B cell (primary cell): ENCODE measurements around the gene MPZL1. TPM values are rescaled to one million over a fixed set of nuclear protein-coding genes. Genes with fewer than 3 reads are reported as not detected.

Experiments used
- ATAC-seq: fragments of 200-7000 bp; cut with Tn5 transposase; one replicate; pipeline ENCODE4 v1.10.0; 2021; ENCODE audit warnings: low read depth, mild to moderate bottlenecking, moderate number of reproducible peaks, moderate library complexity
- CTCF ChIA-PET: fragments of 350-600 bp; sonication (Branson Sonifier 250); formaldehyde crosslinking; loops from one replicate; lab custom pipeline; 2021; ENCODE audit warnings: antibody characterized with exemption, inconsistent platforms; lab: Charles Lee
- POLR2A ChIA-PET: fragments of 350-600 bp; sonication (Branson Sonifier 250); formaldehyde crosslinking; loops from one replicate; lab custom pipeline; 2021; ENCODE audit warnings: antibody characterized with exemption; lab: Charles Lee
- DNase-seq: peaks from one replicate; pipeline ENCODE4 v3.0.0; 2013
- H2AFZ ChIP-seq: 2 replicates; pipeline ENCODE4 v1.6.1; 2012; ENCODE audit warnings: mild to moderate bottlenecking, low read depth, low read length; ENCODE audit not compliant: insufficient read depth, poor library complexity, severe bottlenecking
- H3K27ac ChIP-seq, 2 donors: 1 replicate in 1 of 2; 2 replicates in 1 of 2; pipeline ENCODE4 v1.5.1; 2012 to 2013; ENCODE audit warnings: low read length in 2 of 2, mild to moderate bottlenecking in 2 of 2, moderate library complexity in 1 of 2
- H3K27me3 ChIP-seq, 4 experiments: fragments of 200-600 bp in 1 of 4; sonication (generic) in 1 of 4; replicated peaks in 1 of 4; 1 replicate in 2 of 4; 2 replicates in 2 of 4; pipeline versions ENCODE4 v1.6.1 to v1.7.0; 2013 to 2016; ENCODE audit warnings: low read length in 3 of 4, mild to moderate bottlenecking in 2 of 4, mixed read lengths in 1 of 4, moderate library complexity in 1 of 4; ENCODE audit not compliant: insufficient read depth in 4 of 4, control insufficient read depth in 3 of 4; ENCODE audit errors: control extremely low read depth in 1 of 4
- H3K36me3 ChIP-seq, 2 experiments: replicated peaks in 1 of 2; 1 replicate in 1 of 2; 2 replicates in 1 of 2; pipeline versions ENCODE4 v1.6.1 to v1.7.1; 2013; ENCODE audit warnings: low read length in 1 of 2; ENCODE audit not compliant: insufficient read depth in 2 of 2, control insufficient read depth in 1 of 2; ENCODE audit errors: control extremely low read depth in 1 of 2, extremely low read depth in 1 of 2
- H3K4me1 ChIP-seq, 2 donors: fragments of 200-600 bp in 1 of 2; sonication (generic) in 1 of 2; 1 replicate in 1 of 2; 2 replicates in 1 of 2; pipeline versions ENCODE4 v1.5.1 to v1.6.1; 2013 to 2017; ENCODE audit warnings: low read length in 2 of 2; ENCODE audit not compliant: control insufficient read depth in 2 of 2, insufficient read depth in 2 of 2
- H3K4me2 ChIP-seq: replicated peaks from 2 replicates; pipeline ENCODE3; 2012; ENCODE audit warnings: mild to moderate bottlenecking, low read depth, low read length; ENCODE audit not compliant: poor library complexity, severe bottlenecking
- H3K4me3 ChIP-seq, 5 experiments: fragments of 200-600 bp in 1 of 5; sonication (generic) in 1 of 5; 1 replicate in 3 of 5; 2 replicates in 2 of 5; pipeline versions ENCODE4 v1.5.1 to v1.7.0; 2011 to 2016; ENCODE audit warnings: low read length in 4 of 5, mild to moderate bottlenecking in 4 of 5, low read depth in 2 of 5, control low read depth in 1 of 5, moderate library complexity in 1 of 5; ENCODE audit not compliant: insufficient read depth in 1 of 5; ENCODE audit errors: control extremely low read depth in 1 of 5, extremely low read depth in 1 of 5
- H3K79me2 ChIP-seq: fragments of 200-600 bp; sonication (generic); one replicate; pipeline ENCODE4 v1.6.0; 2016; ENCODE audit warnings: low read length; ENCODE audit not compliant: control insufficient read depth, insufficient read depth
- H3K9ac ChIP-seq: fragments of 200-600 bp; sonication (generic); 2 replicates; pipeline ENCODE4 v1.6.1; 2017; ENCODE audit warnings: mild to moderate bottlenecking, low read length, moderate library complexity
- H3K9me3 ChIP-seq, 3 donors: one replicate each; pipeline versions ENCODE4 v1.6.1 to v1.7.1; 2013; ENCODE audit warnings: low read length in 2 of 3; ENCODE audit not compliant: control insufficient read depth in 2 of 3, insufficient read depth in 1 of 3; ENCODE audit errors: control extremely low read depth in 1 of 3
- H4K20me1 ChIP-seq: 2 replicates; pipeline ENCODE4 v1.6.0; 2012; ENCODE audit warnings: mild to moderate bottlenecking, low read length; ENCODE audit not compliant: insufficient read depth, control insufficient read depth, poor library complexity, severe bottlenecking
- H3K27ac Mint-ChIP-seq: one replicate; pipeline ENCODE4 v1.8.0; 2021; ENCODE audit warnings: mixed read lengths
- H3K27me3 Mint-ChIP-seq: one replicate; pipeline ENCODE4 v1.8.0; 2021; ENCODE audit warnings: mixed read lengths
- H3K4me1 Mint-ChIP-seq: one replicate; pipeline ENCODE4 v1.8.0; 2021; ENCODE audit warnings: mixed read lengths
- H3K4me3 Mint-ChIP-seq: one replicate; pipeline ENCODE4 v1.8.0; 2021; ENCODE audit warnings: mixed read lengths
- H3K9me3 Mint-ChIP-seq: one replicate; pipeline ENCODE4 v1.8.0; 2022; ENCODE audit warnings: mixed read lengths; ENCODE audit not compliant: insufficient read depth
- CTCF ChIP-seq: fragments of 200-600 bp; IDR thresholded peaks from one replicate; pipeline ENCODE4 v1.8.0; 2022; ENCODE audit warnings: antibody characterized with exemption, mild to moderate bottlenecking
- EZH2 ChIP-seq: IDR thresholded peaks from 2 replicates; pipeline ENCODE4 v1.6.1; 2012; ENCODE audit warnings: borderline replicate concordance, low read depth, mild to moderate bottlenecking, moderate library complexity, low read length; ENCODE audit not compliant: insufficient read depth, poor library complexity, severe bottlenecking
- WGBS: methylation state at CpG from one replicate; pipeline ENCODE4 v1.1.5; 2013; ENCODE audit warnings: missing lambda C conversion rate; ENCODE audit not compliant: insufficient coverage; 5-methylcytosine and 5-hydroxymethylcytosine counted together
- intact Hi-C: fragments of 100-400 bp; cut with micrococcal nuclease; formaldehyde crosslinking; loops from one replicate; pipeline ENCODE4 v1.10.0; 2022
- polyA plus RNA-seq: library from polyadenylated mRNA; depleted of rRNA; stranded (reverse); fragments of >200 nt; gene quantifications from 2 replicates; pipeline ENCODE4 v1.2.3, GENCODE V29; 2012
- total RNA-seq, 2 donors: library from RNA; stranded (reverse); fragments of 120-200 nt in 1 of 2; gene quantifications; 1 replicate in 1 of 2; 2 replicates in 1 of 2; pipeline versions ENCODE4 v1.2.3 to v1.2.4, GENCODE V29; 2013 to 2022

The MPZL1 gene
- total and polyA plus RNA-seq, 2 donors (not counting 1 experiment from before 2014, with no cell fraction given): 15.4 to 27.7 TPM

- Mint-ChIP-seq H3K9me3 (peaks cover 2% of the 10 kb centered on the region), H3K4me3 (no peak overlapping the region), H3K27ac (no peak overlapping the region), H3K27me3 (peaks cover 24% of the 10 kb centered on the region), H3K4me1 (peaks cover 5% of the 10 kb centered on the region)
- Histone ChIP-seq H3K79me2 (no peaks in the 10 kb centered on the region), H3K27me3 (peaks cover 0 to 9% (median 0%) of the 10 kb centered on the region in 4 experiments), H4K20me1 (no peaks in the 10 kb centered on the region), H3K36me3 (no peaks in the 10 kb centered on the region), H3K4me3 (no peak overlapping the region), H3K4me2 (no peak overlapping the region), H2AFZ (no peak overlapping the region), H3K9ac (no peak overlapping the region), H3K27ac (no peak overlapping the region), H3K4me1 (peaks cover 6% of the 10 kb centered on the region in 2 donors), H3K9me3 (peaks cover 0 to 3% (median 2%) of the 10 kb centered on the region in 3 donors)
- 100% methylated on average over 4 of the region's 12 CpGs for WGBS
- CTCF ChIA-PET: no interaction called here
- DNase-seq: no peak
- no peak for ATAC-seq
- POLR2A ChIA-PET: no interaction called here
- TF ChIP-seq CTCF: no peak
- TF ChIP-seq EZH2: no peak
- intact Hi-C loops: no loop called here
Observed at GRCh38 chr1:167820684-167821355, 99.0 kb downstream of the MPZL1 start.

GRCh38 chr1:167821356-167821685, 99.5 kb downstream of the MPZL1 start:
- intact Hi-C loops: no loop called here
- Mint-ChIP-seq H3K4me1 (peaks cover 5% of the 10 kb centered on the region), H3K9me3 (no peaks in the 10 kb centered on the region), H3K27ac (no peak overlapping the region), H3K27me3 (peaks cover 24% of the 10 kb centered on the region), H3K4me3 (no peak overlapping the region)
- Histone ChIP-seq H4K20me1 (no peaks in the 10 kb centered on the region), H3K4me1 (peaks cover 6% of the 10 kb centered on the region in 2 donors), H3K36me3 (no peaks in the 10 kb centered on the region), H3K79me2 (no peaks in the 10 kb centered on the region), H3K27ac (no peak overlapping the region), H2AFZ (no peak overlapping the region), H3K9me3 (no peaks in the 10 kb centered on the region), H3K4me3 (no peak overlapping the region), H3K27me3 (peaks cover 0 to 9% (median 0%) of the 10 kb centered on the region in 4 experiments), H3K9ac (no peak overlapping the region), H3K4me2 (no peak overlapping the region)
- TF ChIP-seq CTCF (no peak), EZH2 (no peak)
- CTCF ChIA-PET: no interaction called here
- DNase-seq (no peak), ATAC-seq (no peak)
- POLR2A ChIA-PET: no interaction called here
- 100% methylated on average over 1 of the region's 6 CpGs for WGBS
